GM21619 (cell line): Measurements from ENCODE around the gene CDK5RAP3.
A peak's percentile ranks its signal among the peaks of the same experiment; 100 is the strongest.
"Not testable (repeated sequence)": the region's sequence is repeated elsewhere in the genome, so short reads cannot be mapped to it uniquely, and the experiment has no call there.

Experiments
- ATAC-seq: cut with Tn5 transposase; IDR thresholded peaks from one replicate; pipeline ENCODE4 v1.9.1; 2021; ENCODE audit not compliant: unreplicated experiment

CDK5RAP3 gene

GRCh38 chr17:47996201-47996600 is 25.3 kb downstream of the CDK5RAP3 start:
- no peak for ATAC-seq

- ATAC-seq, result no peak
Measured at GRCh38 chr17:47997586-47997985, 26.7 kb downstream of the CDK5RAP3 start.

GRCh38 chr17:47998044-47998443 is 27.1 kb downstream of the CDK5RAP3 start:
- no peak for ATAC-seq

- no peak for ATAC-seq
Measured at GRCh38 chr17:47999582-47999981, 28.7 kb downstream of the CDK5RAP3 start.

GRCh38 chr17:48001197-48001596 is 30.3 kb downstream of the CDK5RAP3 start:
- ATAC-seq, result no peak

- not testable (repeated sequence) for ATAC-seq
Measured at GRCh38 chr17:48001657-48002056, 30.7 kb downstream of the CDK5RAP3 start.

- no peak for ATAC-seq
Measured at GRCh38 chr17:48002266-48002915, 31.5 kb downstream of the CDK5RAP3 start.

GRCh38 chr17:48002916-48003416 is 32.1 kb downstream of the CDK5RAP3 start:
- ATAC-seq, result no peak

GRCh38 chr17:48003417-48004151 is 32.7 kb downstream of the CDK5RAP3 start:
- ATAC-seq, result no peak

GRCh38 chr17:48004983-48005382 is 34.1 kb downstream of the CDK5RAP3 start:
- ATAC-seq, result no peak

GRCh38 chr17:48006936-48007709 is 36.2 kb downstream of the CDK5RAP3 start:
- ATAC-seq, result no peak

- ATAC-seq, result no peak
Measured at GRCh38 chr17:48010193-48010592, 39.3 kb downstream of the CDK5RAP3 start.

GRCh38 chr17:48011405-48012150 is 40.7 kb downstream of the CDK5RAP3 start:
- ATAC-seq, result no peak

- ATAC-seq, result no peak
Measured at GRCh38 chr17:48012151-48012520, 41.2 kb downstream of the CDK5RAP3 start.

- ATAC-seq, result no peak
Measured at GRCh38 chr17:48012654-48013053, 41.7 kb downstream of the CDK5RAP3 start.

- no peak for ATAC-seq
Measured at GRCh38 chr17:48013876-48014594, 43.1 kb downstream of the CDK5RAP3 start.

- no peak for ATAC-seq
Measured at GRCh38 chr17:48014595-48015111, 43.7 kb downstream of the CDK5RAP3 start.

GRCh38 chr17:48016112-48016511 is 45.2 kb downstream of the CDK5RAP3 start:
- ATAC-seq, result no peak

- ATAC-seq, result peak; percentile 16
Measured at GRCh38 chr17:48017817-48018158, 46.9 kb downstream of the CDK5RAP3 start.

GRCh38 chr17:48021934-48022333 is 51.0 kb downstream of the CDK5RAP3 start:
- ATAC-seq, result no peak
